HepG2 (cell line): Measurements from ENCODE around the gene TLK1. TPM values are rescaled to one million over a fixed set of nuclear protein-coding genes. Genes with fewer than 3 reads are reported as not detected.

Experiments
- ARHGAP35 ChIP-seq: sonication (generic); formaldehyde crosslinking; IDR thresholded peaks from 2 replicates; pipeline ENCODE4 v1.9.0; 2022; ENCODE audit warnings: mild to moderate bottlenecking, inconsistent platforms, moderate library complexity, missing genetic modification reagents, borderline replicate concordance
- FOXP1 ChIP-seq, 2 experiments: fragments of 450-650 bp in 1 of 2; IDR thresholded peaks; 2 replicates each; pipeline ENCODE4 v1.6.1; 2017 to 2018; ENCODE audit warnings: antibody characterized with exemption in 1 of 2
- HDAC2 ChIP-seq: sonication (generic); formaldehyde crosslinking; IDR thresholded peaks from 2 replicates; pipeline ENCODE4 v1.4.0; 2020; ENCODE audit warnings: missing genetic modification reagents
- HNF4A ChIP-seq: sonication (generic); formaldehyde crosslinking; IDR thresholded peaks from 2 replicates; pipeline ENCODE4 v1.4.0; 2020; ENCODE audit warnings: missing genetic modification reagents
- HNRNPUL1 ChIP-seq: fragments of 200-400 bp; formaldehyde crosslinking; IDR thresholded peaks from 2 replicates; pipeline ENCODE4 v1.6.1; 2017; ENCODE audit warnings: low read depth, mild to moderate bottlenecking, low read length, moderate library complexity
- NFIC ChIP-seq: IDR thresholded peaks from 2 replicates; pipeline ENCODE4 v1.6.1; 2012; ENCODE audit warnings: mild to moderate bottlenecking, low read length, inconsistent platforms
- NFYB ChIP-seq: sonication (generic); formaldehyde crosslinking; IDR thresholded peaks from 2 replicates; pipeline ENCODE4 v1.4.0; 2020; ENCODE audit warnings: missing genetic modification reagents
- NR2F2 ChIP-seq: IDR thresholded peaks from 2 replicates; pipeline ENCODE4 v1.6.1; 2012; ENCODE audit warnings: low read depth, inconsistent platforms, borderline replicate concordance
- NRL ChIP-seq: sonication (generic); formaldehyde crosslinking; IDR thresholded peaks from 2 replicates; pipeline ENCODE4 v1.5.0; 2020; ENCODE audit warnings: missing genetic modification reagents, mild to moderate bottlenecking, moderate library complexity, borderline replicate concordance
- SP140L ChIP-seq: sonication (generic); formaldehyde crosslinking; IDR thresholded peaks from 2 replicates; pipeline ENCODE4 v1.4.0; 2020; ENCODE audit warnings: missing genetic modification reagents, borderline replicate concordance
- ZBTB14 ChIP-seq: sonication (generic); formaldehyde crosslinking; IDR thresholded peaks from 2 replicates; pipeline ENCODE4 v1.4.0; 2020; ENCODE audit warnings: missing genetic modification reagents
- ZBTB20 ChIP-seq: sonication (generic); formaldehyde crosslinking; IDR thresholded peaks from 2 replicates; pipeline ENCODE4 v1.8.1; 2023; ENCODE audit warnings: missing genetic modification reagents, low read depth, mild to moderate bottlenecking, borderline replicate concordance
- ZNF20 ChIP-seq: sonication (generic); formaldehyde crosslinking; IDR thresholded peaks from 2 replicates; pipeline ENCODE4 v1.4.0; 2020; ENCODE audit warnings: mild to moderate bottlenecking, moderate library complexity, missing genetic modification reagents
- ZNF224 ChIP-seq: sonication (generic); formaldehyde crosslinking; IDR thresholded peaks from 2 replicates; pipeline ENCODE4 v1.5.0; 2020; ENCODE audit warnings: mild to moderate bottlenecking, missing genetic modification reagents
- ZNF33A ChIP-seq: sonication (generic); formaldehyde crosslinking; IDR thresholded peaks from 2 replicates; pipeline ENCODE4 v1.5.1; 2020; ENCODE audit warnings: missing genetic modification reagents, mild to moderate bottlenecking, moderate library complexity, borderline replicate concordance
- ZNF441 ChIP-seq: sonication (generic); formaldehyde crosslinking; IDR thresholded peaks from 2 replicates; pipeline ENCODE4 v1.7.0; 2021; ENCODE audit warnings: missing genetic modification reagents, borderline replicate concordance
- ZNF781 ChIP-seq: sonication (generic); formaldehyde crosslinking; IDR thresholded peaks from 2 replicates; pipeline ENCODE4 v1.5.1; 2020; ENCODE audit warnings: borderline replicate concordance, mild to moderate bottlenecking, missing genetic modification reagents; ENCODE audit errors: not compliant biosample characterization
- polyA plus RNA-seq, 8 experiments: library from polyadenylated mRNA; depleted of rRNA in 3 of 8; stranded (reverse) in 7 of 8; unstranded in 1 of 8; fragments of >200 nt; fragmentation: Illumina TruSeq in 4 of 8; extraction: Trizol in 4 of 8; gene quantifications; 2 replicates each; pipeline versions ENCODE4 v1.2.1 to v1.2.3, GENCODE V29; 2011 to 2016; ENCODE audit warnings: low read depth in 4 of 8, missing spikeins in 1 of 8, mixed read lengths in 1 of 8; ENCODE audit not compliant: insufficient read depth in 1 of 8
- total RNA-seq, 5 experiments: library from RNA; depleted of rRNA; stranded (reverse); fragments of >200 nt; fragmentation: Illumina TruSeq; extraction: Trizol; gene quantifications; 2 replicates each; pipeline ENCODE4 v1.2.3, GENCODE V29; 2016; ENCODE audit warnings: low read depth in 1 of 5
- TF ChIP-seq, protein P1 (sequence below): sonication (generic); formaldehyde crosslinking; IDR thresholded peaks from 2 replicates; pipeline ENCODE4 v1.4.0; 2020; ENCODE audit warnings: mild to moderate bottlenecking, missing genetic modification reagents
- TF ChIP-seq, protein P2 (sequence below), 2 experiments: sonication (generic) in 1 of 2; formaldehyde crosslinking in 1 of 2; IDR thresholded peaks; 2 replicates each; pipeline versions ENCODE4 v1.5.1 to v1.6.1; 2011 to 2020; ENCODE audit warnings: borderline replicate concordance in 1 of 2, low read depth in 1 of 2, low read length in 1 of 2, mild to moderate bottlenecking in 1 of 2, missing genetic modification reagents in 1 of 2, moderate library complexity in 1 of 2
- TF ChIP-seq, protein P3 (sequence below): sonication (generic); formaldehyde crosslinking; IDR thresholded peaks from 2 replicates; pipeline ENCODE4 v1.8.1; 2023; ENCODE audit warnings: missing genetic modification reagents, mild to moderate bottlenecking, borderline replicate concordance
- TF ChIP-seq, protein P4 (sequence below): sonication (generic); formaldehyde crosslinking; IDR thresholded peaks from 2 replicates; pipeline ENCODE4 v1.8.1; 2022; ENCODE audit warnings: low read depth, mild to moderate bottlenecking, missing genetic modification reagents

The TLK1 gene
- total and polyA plus RNA-seq, 2 of the 13 experiments (the other 11 are each of a cell fraction or from before 2014, with no cell fraction given): 16.8 to 28.7 TPM

DNA sequence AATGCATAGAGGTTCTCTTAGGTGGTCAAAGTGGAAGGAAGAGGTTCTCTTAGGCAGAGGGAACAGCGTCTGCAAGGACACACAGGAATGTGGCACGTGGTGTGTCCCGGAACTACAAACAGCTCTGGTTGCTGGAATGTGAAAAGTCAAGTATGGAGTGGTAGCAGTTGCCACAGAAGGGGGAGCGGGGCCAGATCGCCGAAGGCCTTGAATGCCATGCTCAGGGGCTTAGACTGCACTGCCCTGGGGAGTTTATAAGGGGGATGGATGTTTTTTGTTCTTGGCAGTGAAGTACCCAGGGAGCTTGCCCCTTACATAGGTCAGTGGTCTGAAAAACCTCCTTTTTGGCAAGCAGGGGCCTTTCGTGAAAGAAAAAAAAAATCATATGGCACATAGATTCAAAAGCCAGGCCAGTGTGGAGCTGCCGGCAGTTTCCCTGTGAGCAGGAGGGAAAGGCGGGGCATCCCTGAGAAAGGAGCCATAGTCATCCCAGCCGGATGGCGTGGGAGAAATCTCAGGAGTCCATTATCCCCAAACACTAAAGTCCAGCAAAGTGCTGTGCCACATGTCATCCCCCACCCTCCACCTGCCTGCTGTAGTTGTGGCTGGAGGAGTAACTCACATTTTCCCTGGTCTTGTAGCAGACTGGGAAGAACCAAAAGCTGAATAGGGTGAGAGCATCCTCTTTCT, 186.2 kb downstream of the TLK1 start (continued):
- TF ChIP-seq, protein P1, sequence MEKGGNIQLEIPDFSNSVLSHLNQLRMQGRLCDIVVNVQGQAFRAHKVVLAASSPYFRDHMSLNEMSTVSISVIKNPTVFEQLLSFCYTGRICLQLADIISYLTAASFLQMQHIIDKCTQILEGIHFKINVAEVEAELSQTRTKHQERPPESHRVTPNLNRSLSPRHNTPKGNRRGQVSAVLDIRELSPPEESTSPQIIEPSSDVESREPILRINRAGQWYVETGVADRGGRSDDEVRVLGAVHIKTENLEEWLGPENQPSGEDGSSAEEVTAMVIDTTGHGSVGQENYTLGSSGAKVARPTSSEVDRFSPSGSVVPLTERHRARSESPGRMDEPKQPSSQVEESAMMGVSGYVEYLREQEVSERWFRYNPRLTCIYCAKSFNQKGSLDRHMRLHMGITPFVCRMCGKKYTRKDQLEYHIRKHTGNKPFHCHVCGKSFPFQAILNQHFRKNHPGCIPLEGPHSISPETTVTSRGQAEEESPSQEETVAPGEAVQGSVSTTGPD (CRISPR knock-in tag): no peak
- peak; percentile 53; the same call in 1 of the 2 replicates for TF ChIP-seq ZNF441 (CRISPR knock-in tag)
- no peak for TF ChIP-seq HNF4A
- TF ChIP-seq, protein P2, sequence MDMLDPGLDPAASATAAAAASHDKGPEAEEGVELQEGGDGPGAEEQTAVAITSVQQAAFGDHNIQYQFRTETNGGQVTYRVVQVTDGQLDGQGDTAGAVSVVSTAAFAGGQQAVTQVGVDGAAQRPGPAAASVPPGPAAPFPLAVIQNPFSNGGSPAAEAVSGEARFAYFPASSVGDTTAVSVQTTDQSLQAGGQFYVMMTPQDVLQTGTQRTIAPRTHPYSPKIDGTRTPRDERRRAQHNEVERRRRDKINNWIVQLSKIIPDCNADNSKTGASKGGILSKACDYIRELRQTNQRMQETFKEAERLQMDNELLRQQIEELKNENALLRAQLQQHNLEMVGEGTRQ (IDR thresholded peaks at IDR 0.05; ENCODE audit: low read depth, low read length): peak; percentile 72
- TF ChIP-seq, protein P2 (CRISPR knock-in tag; IDR thresholded peaks at IDR 0.05; ENCODE audit: borderline replicate concordance): peak; percentile 68; the same call in 1 of the 2 replicates
- TF ChIP-seq, protein P3, sequence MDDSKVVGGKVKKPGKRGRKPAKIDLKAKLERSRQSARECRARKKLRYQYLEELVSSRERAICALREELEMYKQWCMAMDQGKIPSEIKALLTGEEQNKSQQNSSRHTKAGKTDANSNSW (CRISPR knock-in tag): no peak
- TF ChIP-seq NRL (CRISPR knock-in tag): no peak
- TF ChIP-seq ZNF33A: no peak
- no peak for TF ChIP-seq SP140L (CRISPR knock-in tag)
- TF ChIP-seq FOXP1 (IDR thresholded peaks at IDR 0.05): no peak
- no peak for TF ChIP-seq FOXP1 (CRISPR knock-in tag; IDR thresholded peaks at IDR 0.05)
- TF ChIP-seq NR2F2: no peak
- TF ChIP-seq NFYB (CRISPR knock-in tag): no peak
- TF ChIP-seq ARHGAP35 (CRISPR knock-in tag): no peak
- TF ChIP-seq, protein P4, sequence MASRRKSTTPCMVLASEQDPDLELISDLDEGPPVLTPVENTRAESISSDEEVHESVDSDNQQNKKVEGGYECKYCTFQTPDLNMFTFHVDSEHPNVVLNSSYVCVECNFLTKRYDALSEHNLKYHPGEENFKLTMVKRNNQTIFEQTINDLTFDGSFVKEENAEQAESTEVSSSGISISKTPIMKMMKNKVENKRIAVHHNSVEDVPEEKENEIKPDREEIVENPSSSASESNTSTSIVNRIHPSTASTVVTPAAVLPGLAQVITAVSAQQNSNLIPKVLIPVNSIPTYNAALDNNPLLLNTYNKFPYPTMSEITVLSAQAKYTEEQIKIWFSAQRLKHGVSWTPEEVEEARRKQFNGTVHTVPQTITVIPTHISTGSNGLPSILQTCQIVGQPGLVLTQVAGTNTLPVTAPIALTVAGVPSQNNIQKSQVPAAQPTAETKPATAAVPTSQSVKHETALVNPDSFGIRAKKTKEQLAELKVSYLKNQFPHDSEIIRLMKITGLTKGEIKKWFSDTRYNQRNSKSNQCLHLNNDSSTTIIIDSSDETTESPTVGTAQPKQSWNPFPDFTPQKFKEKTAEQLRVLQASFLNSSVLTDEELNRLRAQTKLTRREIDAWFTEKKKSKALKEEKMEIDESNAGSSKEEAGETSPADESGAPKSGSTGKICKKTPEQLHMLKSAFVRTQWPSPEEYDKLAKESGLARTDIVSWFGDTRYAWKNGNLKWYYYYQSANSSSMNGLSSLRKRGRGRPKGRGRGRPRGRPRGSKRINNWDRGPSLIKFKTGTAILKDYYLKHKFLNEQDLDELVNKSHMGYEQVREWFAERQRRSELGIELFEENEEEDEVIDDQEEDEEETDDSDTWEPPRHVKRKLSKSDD (CRISPR knock-in tag): no peak
- TF ChIP-seq ZBTB20: 0 out of 2 replicates have a peak, but pooled peaks have one; percentile 2
- TF ChIP-seq ZNF224 (CRISPR knock-in tag): no peak
- TF ChIP-seq HNRNPUL1: no peak
- peak; percentile 45 for TF ChIP-seq HDAC2 (CRISPR knock-in tag)
- no peak for TF ChIP-seq ZNF20 (CRISPR knock-in tag)
- no peak for TF ChIP-seq NFIC
- peak; percentile 56 for TF ChIP-seq ZNF781 (CRISPR knock-in tag)
- 0 out of 2 replicates have a peak, but pooled peaks have one; percentile 10 for TF ChIP-seq ZBTB14 (CRISPR knock-in tag)
